HepG2 (cell line): Measurements from ENCODE around the gene AJUBA. TPM values are rescaled to one million over a fixed set of nuclear protein-coding genes. Genes with fewer than 3 reads are reported as not detected.

Source experiments
- BCL3 ChIP-seq: sonication (generic); formaldehyde crosslinking; IDR thresholded peaks from 2 replicates; pipeline ENCODE4 v1.5.1; 2020; ENCODE audit warnings: mild to moderate bottlenecking, missing genetic modification reagents, moderate library complexity
- E2F5 ChIP-seq: sonication (generic); formaldehyde crosslinking; conservative IDR thresholded peaks from 2 replicates; pipeline ENCODE4 v1.4.0; 2020; ENCODE audit warnings: missing genetic modification reagents
- MTA3 ChIP-seq: sonication (generic); formaldehyde crosslinking; IDR thresholded peaks from 2 replicates; pipeline ENCODE4 v1.4.0; 2020; ENCODE audit warnings: missing genetic modification reagents
- MYNN ChIP-seq: sonication (generic); formaldehyde crosslinking; IDR thresholded peaks from 2 replicates; pipeline ENCODE4 v1.4.0; 2020; ENCODE audit warnings: mild to moderate bottlenecking, low read depth, missing genetic modification reagents
- NR1H2 ChIP-seq: sonication (generic); formaldehyde crosslinking; IDR thresholded peaks from 2 replicates; pipeline ENCODE4 v1.8.1; 2022; ENCODE audit warnings: low read depth, missing genetic modification reagents, borderline replicate concordance
- NR3C1 ChIP-seq: sonication (generic); formaldehyde crosslinking; IDR thresholded peaks from 2 replicates; pipeline ENCODE4 v1.4.0; 2020; ENCODE audit warnings: missing genetic modification reagents
- PAX8 ChIP-seq: sonication (generic); formaldehyde crosslinking; IDR thresholded peaks from 2 replicates; pipeline ENCODE4 v1.8.0; 2022; ENCODE audit warnings: mild to moderate bottlenecking, missing genetic modification reagents, borderline replicate concordance
- POGK ChIP-seq: sonication (generic); formaldehyde crosslinking; conservative IDR thresholded peaks from 2 replicates; pipeline ENCODE4 v1.8.0; 2022; ENCODE audit warnings: mild to moderate bottlenecking, moderate library complexity, missing genetic modification reagents
- PTBP1 ChIP-seq: fragments of 200-400 bp; formaldehyde crosslinking; IDR thresholded peaks from 2 replicates; pipeline ENCODE4 v1.6.1; 2018; ENCODE audit warnings: low read length, low read depth; ENCODE audit not compliant: poor library complexity, severe bottlenecking
- RFX3 ChIP-seq: IDR thresholded peaks from 2 replicates; pipeline ENCODE4 v1.6.1; 2016; ENCODE audit warnings: missing biosample characterization, missing genetic modification reagents
- SNAPC4 ChIP-seq: sonication (generic); formaldehyde crosslinking; IDR thresholded peaks from 2 replicates; pipeline ENCODE4 v1.4.0; 2020; ENCODE audit warnings: mild to moderate bottlenecking, missing genetic modification reagents
- ZBTB44 ChIP-seq: sonication (generic); formaldehyde crosslinking; IDR thresholded peaks from 2 replicates; pipeline ENCODE4 v1.4.0; 2020; ENCODE audit warnings: missing genetic modification reagents
- ZNF546 ChIP-seq: sonication (generic); formaldehyde crosslinking; conservative IDR thresholded peaks from 2 replicates; pipeline ENCODE4 v1.8.1; 2023; ENCODE audit warnings: mild to moderate bottlenecking, missing genetic modification reagents
- ZNF850 ChIP-seq: sonication (generic); formaldehyde crosslinking; conservative IDR thresholded peaks from 2 replicates; pipeline ENCODE4 v1.9.0; 2021; ENCODE audit warnings: mild to moderate bottlenecking, missing genetic modification reagents
- ZZZ3 ChIP-seq: sonication (generic); formaldehyde crosslinking; IDR thresholded peaks from 2 replicates; pipeline ENCODE4 v1.4.0; 2020; ENCODE audit warnings: missing genetic modification reagents, mild to moderate bottlenecking, borderline replicate concordance
- polyA plus RNA-seq, 8 experiments: library from polyadenylated mRNA; depleted of rRNA in 3 of 8; stranded (reverse) in 7 of 8; unstranded in 1 of 8; fragments of >200 nt; fragmentation: Illumina TruSeq in 4 of 8; extraction: Trizol in 4 of 8; gene quantifications; 2 replicates each; pipeline versions ENCODE4 v1.2.1 to v1.2.3, GENCODE V29; 2011 to 2016; ENCODE audit warnings: low read depth in 4 of 8, missing spikeins in 1 of 8, mixed read lengths in 1 of 8; ENCODE audit not compliant: insufficient read depth in 1 of 8
- total RNA-seq, 5 experiments: library from RNA; depleted of rRNA; stranded (reverse); fragments of >200 nt; fragmentation: Illumina TruSeq; extraction: Trizol; gene quantifications; 2 replicates each; pipeline ENCODE4 v1.2.3, GENCODE V29; 2016; ENCODE audit warnings: low read depth in 1 of 5

AJUBA gene
- total and polyA plus RNA-seq, 2 of the 13 experiments (the other 11 are each of a cell fraction or from before 2014, with no cell fraction given), result 157 to 241 TPM

GRCh38 chr14:22981876-22982476, 375 bp downstream of the AJUBA start (continued):
- TF ChIP-seq SNAPC4 (CRISPR knock-in tag) (no peak), ZNF546 (CRISPR knock-in tag) (peak; percentile 63; the same call in 1 of the 2 replicates), MYNN (CRISPR knock-in tag) (0 out of 2 replicates have a peak, but pooled peaks have one; percentile 11), ZZZ3 (CRISPR knock-in tag) (0 out of 2 replicates have a peak, but pooled peaks have one; percentile 3), PAX8 (peak; percentile 91; the same call in 1 of the 2 replicates), POGK (CRISPR knock-in tag) (peak; percentile 5; the same call in 1 of the 2 replicates), ZNF850 (no peak), MTA3 (no peak), ZBTB44 (peak; percentile 35), BCL3 (CRISPR knock-in tag) (peak; percentile 17; the same call in 1 of the 2 replicates), E2F5 (CRISPR knock-in tag) (peak; percentile 19; the same call in 1 of the 2 replicates), NR3C1 (CRISPR knock-in tag) (0 out of 2 replicates have a peak, but pooled peaks have one; percentile 86), NR1H2 (CRISPR knock-in tag) (no peak), PTBP1 (peak; percentile 58), RFX3 (CRISPR knock-in tag) (peak; percentile 30)
